Stomach (tissue), 19 donors: Measurements from ENCODE around the gene SPACA9. TPM values are rescaled to one million over a fixed set of nuclear protein-coding genes. Genes with fewer than 3 reads are reported as not detected.

Source experiments
- DNase-seq, 2 donors: peaks; one replicate each; pipeline versions ENCODE4 v3.0.0 to v3.0.0-alpha.2; 2013 to 2019
- H3K27ac ChIP-seq, 5 donors: fragments of 200-600 bp in 4 of 5; sonication (generic) in 4 of 5; one replicate each; pipeline ENCODE4 v1.5.1; 2013 to 2019; ENCODE audit warnings: mild to moderate bottlenecking in 1 of 5, moderate library complexity in 1 of 5
- H3K27me3 ChIP-seq, 3 donors: fragments of 200-600 bp; sonication (generic); one replicate each; pipeline ENCODE4 v1.5.1; 2017 to 2019; ENCODE audit warnings: mixed run types in 1 of 3
- H3K36me3 ChIP-seq, 4 donors: fragments of 200-600 bp; sonication (generic); 1 replicate in 3 of 4; 2 replicates in 1 of 4; pipeline ENCODE4 v1.5.1; 2016 to 2019
- H3K4me1 ChIP-seq, 4 donors: fragments of 200-600 bp; sonication (generic); one replicate each; pipeline ENCODE4 v1.5.1; 2016 to 2019
- H3K4me3 ChIP-seq, 4 donors: fragments of 200-600 bp; sonication (generic) in 3 of 4; one replicate each; pipeline ENCODE4 v1.5.1; 2016 to 2019; ENCODE audit warnings: mild to moderate bottlenecking in 1 of 4
- H3K9me3 ChIP-seq, 4 donors: fragments of 200-600 bp; sonication (generic); one replicate each; pipeline ENCODE4 v1.5.1; 2016 to 2019
- EP300 ChIP-seq: sonication (generic); formaldehyde crosslinking; IDR thresholded peaks from one replicate; pipeline ENCODE4 v1.6.1; 2017; ENCODE audit warnings: antibody characterized with exemption
- POLR2A ChIP-seq, 4 donors: fragments of 450-650 bp; IDR thresholded peaks; one replicate each; pipeline ENCODE4 v1.6.1; 2016; ENCODE audit warnings: antibody characterized with exemption in 4 of 4, control low read depth in 2 of 4, mild to moderate bottlenecking in 1 of 4, moderate library complexity in 1 of 4
- POLR2AphosphoS5 ChIP-seq, 3 donors: sonication (generic); formaldehyde crosslinking; IDR thresholded peaks; one replicate each; pipeline ENCODE4 v1.6.1; 2016; ENCODE audit warnings: antibody characterized with exemption in 3 of 3
- WGBS, 5 donors: extraction: QIAGEN DNeasy Blood & Tissue Kit in 3 of 5; methylation state at CpG; one replicate each; pipeline versions ENCODE4 v1.1.5 to v1.1.7; 2013 to 2018; 5-methylcytosine and 5-hydroxymethylcytosine counted together
- intact Hi-C: fragments of 100-400 bp; cut with DNase I; formaldehyde crosslinking; loops from one replicate; pipeline ENCODE4 v1.15.1; 2023; ENCODE audit warnings: low total_unique reads
- long read RNA-seq, 10 donors: transcript quantifications; one replicate each; lab custom pipeline, GENCODE V29; 2026
- polyA plus RNA-seq, 3 donors: library from polyadenylated mRNA; stranded (reverse); fragments of 200-250 nt; gene quantifications; one replicate each; pipeline ENCODE4 v1.2.3, GENCODE V29; 2013
- total RNA-seq, 5 donors: library from RNA; depleted of rRNA; stranded (reverse); fragments of >200 nt; gene quantifications; one replicate each; pipeline versions ENCODE4 v1.1.0 to v1.2.3, GENCODE V29; 2014 to 2016
- TF ChIP-seq, protein P1 (sequence below), 7 experiments: fragments of 450-650 bp in 4 of 7; fragments of 200-600 bp in 3 of 7; sonication (generic) in 3 of 7; IDR thresholded peaks; one replicate each; pipeline ENCODE4 v1.5.1; 2016 to 2019; ENCODE audit warnings: antibody characterized with exemption in 7 of 7, control low read depth in 2 of 7, mild to moderate bottlenecking in 1 of 7
- donor health status: healthy with polysubstance abuse.
- donor health status: Bipolar disorder and iron deficiency.
- donor health status: healthy.

SPACA9 gene
- total RNA-seq (1 to 10 TPM in 1 of 5 donors, under 1 TPM in 2, not detected in 2; 0.29 to 2.2 (median 0.55) TPM), polyA plus RNA-seq (1 to 10 TPM; 1.8 to 4.8 (median 3.4) TPM)
- long read RNA-seq, donor 1, partial matches to known transcripts: 0 of 1 reads
- long read RNA-seq, donor 1, other reads (novel, unspliced or antisense): 0 of 1 reads
- long read RNA-seq, donor 2, partial matches to known transcripts: 0 of 1 reads
- long read RNA-seq, donor 2, other reads (novel, unspliced or antisense): 0 of 1 reads
- long read RNA-seq, donor 3: 0 reads
- long read RNA-seq, donor 4: 0 reads
- long read RNA-seq, donor 5, partial matches to known transcripts: 0 of 1 reads
- long read RNA-seq, donor 5, other reads (novel, unspliced or antisense): 0 of 1 reads
- long read RNA-seq, donor 6, transcript SPACA9-203 (4 exons, 2,536 nt): major isoform, 5 of 14 reads
- long read RNA-seq, donor 6, partial matches to known transcripts: 7 of 14 reads
- long read RNA-seq, donor 6, other reads (novel, unspliced or antisense): 0 of 14 reads
- long read RNA-seq, donor 7, partial matches to known transcripts: 0 of 3 reads
- long read RNA-seq, donor 7, other reads (novel, unspliced or antisense): 0 of 3 reads
- long read RNA-seq, donor 8, partial matches to known transcripts: 0 of 1 reads
- long read RNA-seq, donor 8, other reads (novel, unspliced or antisense): 0 of 1 reads
- long read RNA-seq, donor 9, partial matches to known transcripts: 0 of 1 reads
- long read RNA-seq, donor 9, other reads (novel, unspliced or antisense): 0 of 1 reads
- long read RNA-seq, donor 10: 0 reads

DNA sequence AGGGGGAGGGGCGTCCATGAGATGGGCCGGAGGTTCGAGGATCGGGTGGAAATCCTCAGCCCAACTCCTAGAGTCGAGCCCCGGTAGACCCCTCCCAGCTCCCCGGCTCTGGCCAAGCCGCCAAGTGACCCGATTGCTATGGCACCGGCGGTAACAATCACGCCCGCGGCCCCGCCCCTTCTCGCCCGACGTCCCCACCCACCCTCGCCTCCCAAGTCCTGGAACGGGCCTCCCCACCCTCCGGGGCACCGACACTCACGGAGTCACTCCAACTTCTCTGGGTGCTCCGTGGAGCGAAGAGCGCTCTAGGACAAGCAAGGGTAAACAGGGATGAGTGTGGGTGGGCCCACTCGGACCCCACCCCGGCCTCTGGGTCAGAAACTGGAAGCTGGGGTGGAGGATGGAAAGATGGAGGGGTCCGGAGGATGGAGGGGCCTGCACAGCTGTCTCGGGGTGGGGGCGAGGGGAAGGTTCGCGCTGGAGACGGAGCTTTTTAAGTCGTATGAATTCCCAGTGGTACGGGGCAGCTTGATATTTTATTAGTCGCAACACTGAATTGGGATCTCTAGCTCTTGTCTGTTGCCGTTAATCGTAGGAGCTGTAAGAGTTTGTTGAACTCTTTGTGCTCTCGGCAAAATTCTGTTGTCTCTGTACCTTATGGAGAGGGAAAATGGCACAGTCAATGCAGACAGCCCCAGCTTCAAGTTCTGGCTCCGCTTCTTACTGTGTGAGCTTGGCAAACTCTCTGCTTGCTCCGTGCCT is at the start of gene SPACA9:
Gene SPACA9, plus strand, starts transcription at position 204 of the 762 bp plus-strand sequence. CDS start 5,050 bp downstream, outside the sequence.
- Histone ChIP-seq H3K27ac (peak within 1 kb of the TSS; percentile 55 to 89 (median 84)), H3K27me3 (no peaks in the 10 kb centered on the region), H3K36me3 (peaks cover 0 to 2% (median under 1%) of the 10 kb centered on the region in 4 donors), H3K9me3 (no peaks in the 10 kb centered on the region), H3K4me3 (peak within 1 kb of the TSS; percentile 74 to 98 (median 86)), H3K4me1 (peaks cover 6 to 27% (median 22%) of the 10 kb centered on the region in 4 donors)
- peak; percentile 62 to 92 for DNase-seq
- TF ChIP-seq POLR2A (IDR thresholded peaks at IDR 0.05) (no peak), POLR2AphosphoS5 (IDR thresholded peaks at IDR 0.05) (no peak), EP300 (no peak)
- TF ChIP-seq, protein P1, sequence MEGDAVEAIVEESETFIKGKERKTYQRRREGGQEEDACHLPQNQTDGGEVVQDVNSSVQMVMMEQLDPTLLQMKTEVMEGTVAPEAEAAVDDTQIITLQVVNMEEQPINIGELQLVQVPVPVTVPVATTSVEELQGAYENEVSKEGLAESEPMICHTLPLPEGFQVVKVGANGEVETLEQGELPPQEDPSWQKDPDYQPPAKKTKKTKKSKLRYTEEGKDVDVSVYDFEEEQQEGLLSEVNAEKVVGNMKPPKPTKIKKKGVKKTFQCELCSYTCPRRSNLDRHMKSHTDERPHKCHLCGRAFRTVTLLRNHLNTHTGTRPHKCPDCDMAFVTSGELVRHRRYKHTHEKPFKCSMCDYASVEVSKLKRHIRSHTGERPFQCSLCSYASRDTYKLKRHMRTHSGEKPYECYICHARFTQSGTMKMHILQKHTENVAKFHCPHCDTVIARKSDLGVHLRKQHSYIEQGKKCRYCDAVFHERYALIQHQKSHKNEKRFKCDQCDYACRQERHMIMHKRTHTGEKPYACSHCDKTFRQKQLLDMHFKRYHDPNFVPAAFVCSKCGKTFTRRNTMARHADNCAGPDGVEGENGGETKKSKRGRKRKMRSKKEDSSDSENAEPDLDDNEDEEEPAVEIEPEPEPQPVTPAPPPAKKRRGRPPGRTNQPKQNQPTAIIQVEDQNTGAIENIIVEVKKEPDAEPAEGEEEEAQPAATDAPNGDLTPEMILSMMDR (IDR thresholded peaks at IDR 0.05): no peak
- intact Hi-C loops: no loop called here
- 7 to 17% (median 13%) methylated on average over 39 to 42 of the region's 42 CpGs for WGBS, 5 donors

DNA sequence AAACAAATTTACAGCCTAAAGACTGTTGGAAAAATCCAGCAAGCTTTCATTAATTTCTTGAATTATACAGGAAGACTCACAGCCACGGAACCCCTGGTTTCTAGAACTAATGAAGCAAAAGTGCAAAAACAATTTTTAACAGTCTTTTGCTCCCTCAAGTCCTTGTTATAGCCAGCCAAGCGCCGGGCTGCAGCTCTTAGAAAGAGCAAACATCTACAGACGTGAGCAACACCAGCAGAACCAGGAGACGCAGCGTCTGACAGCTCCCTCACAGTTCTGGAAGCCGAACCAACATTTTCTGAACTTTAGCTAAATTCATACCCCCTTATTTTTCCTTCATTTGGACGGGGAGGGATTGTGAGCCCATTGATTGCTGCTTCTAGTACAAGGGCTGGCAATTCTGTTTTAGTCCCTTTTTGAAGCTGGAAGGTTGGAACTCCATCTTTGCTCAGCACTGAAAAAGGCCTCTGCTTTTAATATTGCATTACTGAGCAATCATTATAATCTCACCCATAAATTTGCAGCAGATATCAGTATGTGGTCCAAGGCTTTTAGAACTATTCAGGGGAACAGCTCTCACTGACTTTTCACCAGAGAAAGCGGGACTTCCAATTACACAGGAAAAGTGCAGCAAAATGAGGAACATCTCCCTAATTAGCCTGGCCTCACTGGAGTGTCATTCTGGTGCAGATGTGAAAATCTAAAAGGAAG is 46.4 kb upstream of the SPACA9 start:
- Histone ChIP-seq H3K9me3 (no peaks in the 10 kb centered on the region), H3K27ac (no peak overlapping the region), H3K36me3 (no peaks in the 10 kb centered on the region), H3K27me3 (no peaks in the 10 kb centered on the region), H3K4me1 (no peaks in the 10 kb centered on the region), H3K4me3 (no peak overlapping the region)
- 55 to 74% (median 57%) methylated on average over 9 of the region's 9 CpGs for WGBS, 5 donors
- TF ChIP-seq POLR2A (IDR thresholded peaks at IDR 0.05) (no peak), POLR2AphosphoS5 (IDR thresholded peaks at IDR 0.05) (no peak), EP300 (no peak)
- TF ChIP-seq, protein P1 (IDR thresholded peaks at IDR 0.05): no peak
- intact Hi-C loops: no loop called here
- no peak for DNase-seq

DNA sequence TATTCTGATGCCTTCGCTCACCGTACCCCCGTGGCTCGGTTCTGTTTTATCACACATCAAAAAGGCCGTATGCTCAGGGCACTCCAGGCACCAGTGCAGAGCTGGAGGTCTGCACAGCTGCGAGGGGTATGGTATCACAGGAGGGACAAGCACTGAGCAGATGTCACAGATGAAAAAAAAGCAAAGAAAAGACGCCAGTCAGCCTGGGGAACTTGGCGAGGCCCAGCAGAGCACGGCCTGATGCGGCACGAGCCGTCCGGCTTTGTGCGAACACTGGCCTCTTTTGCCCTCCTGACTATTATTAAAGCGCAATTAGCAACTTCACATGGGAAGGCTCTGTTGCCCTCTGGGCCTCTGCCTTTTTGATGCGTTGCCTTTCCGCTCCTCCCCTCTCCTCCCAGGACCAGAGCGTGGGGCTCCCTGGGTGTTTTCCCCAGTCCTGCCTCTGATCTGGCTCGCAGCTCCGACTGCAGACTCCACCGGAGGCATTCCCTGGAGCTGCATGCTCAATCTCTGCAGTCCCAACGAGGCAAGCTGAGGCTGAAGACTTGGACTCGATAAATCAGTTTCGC is 45.1 kb upstream of the SPACA9 start:
- Histone ChIP-seq H3K36me3 (no peaks in the 10 kb centered on the region), H3K4me3 (no peak overlapping the region), H3K27ac (no peak overlapping the region), H3K9me3 (no peaks in the 10 kb centered on the region), H3K4me1 (no peaks in the 10 kb centered on the region), H3K27me3 (no peaks in the 10 kb centered on the region)
- no peak for DNase-seq
- intact Hi-C loops: no loop called here
- 71 to 78% (median 76%) methylated on average over 24 of the region's 24 CpGs for WGBS, 5 donors
- TF ChIP-seq, protein P1 (IDR thresholded peaks at IDR 0.05): no peak
- TF ChIP-seq POLR2A (IDR thresholded peaks at IDR 0.05): no peak
- no peak for TF ChIP-seq POLR2AphosphoS5 (IDR thresholded peaks at IDR 0.05)
- no peak for TF ChIP-seq EP300
